HG03097 (cell line): ENCODE results near the gene TCEAL5.
"Not testable (repeated sequence)": the region's sequence is repeated elsewhere in the genome, so short reads cannot be mapped to it uniquely, and the experiment has no call there.

ENCODE experiments used
- ATAC-seq: cut with Tn5 transposase; IDR thresholded peaks from one replicate; pipeline ENCODE4 v1.9.1; 2021; ENCODE audit not compliant: unreplicated experiment, low FRiP score

Gene TCEAL5, protein sequence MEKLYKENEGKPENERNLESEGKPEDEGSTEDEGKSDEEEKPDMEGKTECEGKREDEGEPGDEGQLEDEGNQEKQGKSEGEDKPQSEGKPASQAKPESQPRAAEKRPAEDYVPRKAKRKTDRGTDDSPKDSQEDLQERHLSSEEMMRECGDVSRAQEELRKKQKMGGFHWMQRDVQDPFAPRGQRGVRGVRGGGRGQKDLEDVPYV

DNA sequence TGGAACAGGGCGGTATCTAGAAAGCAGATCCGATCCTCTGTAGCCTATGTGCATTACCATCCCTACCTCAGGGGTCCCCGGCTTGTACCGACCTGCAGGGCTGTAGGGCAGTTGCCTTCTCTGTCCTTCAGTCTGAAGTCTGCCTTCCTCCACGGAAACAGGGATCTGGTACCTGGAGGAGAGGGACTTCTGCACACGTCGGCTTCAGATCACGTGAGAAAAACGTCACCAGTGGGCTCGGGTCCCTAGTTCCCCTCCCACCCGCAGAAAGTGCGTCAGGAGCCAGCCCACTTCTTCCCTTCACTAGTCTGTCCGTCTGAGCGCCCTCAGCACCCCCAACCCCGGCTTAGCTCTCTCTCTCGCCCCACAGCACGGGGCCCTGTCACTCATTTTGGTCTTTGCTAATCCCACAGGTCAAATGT is at the start of gene TCEAL5:
TCEAL5 (minus strand) TSS at position 170 of the 422 bp plus-strand sequence. CDS start 2,187 bp downstream, outside the sequence.
- ATAC-seq, result no peak

GRCh38 chrX:103311399-103311780 is 34.8 kb upstream of the TCEAL5 start:
- ATAC-seq, result no peak

- ATAC-seq, result no peak
Observed at GRCh38 chrX:103310555-103311398, 34.2 kb upstream of the TCEAL5 start, which contains the start of gene BEX2. Gene BEX2 (minus strand): TSS chrX:103310990. CDS start chrX:103309976, 1,014 bp downstream.

- ATAC-seq, result no peak
Observed at GRCh38 chrX:103309860-103310554, 33.5 kb upstream of the TCEAL5 start.

DNA sequence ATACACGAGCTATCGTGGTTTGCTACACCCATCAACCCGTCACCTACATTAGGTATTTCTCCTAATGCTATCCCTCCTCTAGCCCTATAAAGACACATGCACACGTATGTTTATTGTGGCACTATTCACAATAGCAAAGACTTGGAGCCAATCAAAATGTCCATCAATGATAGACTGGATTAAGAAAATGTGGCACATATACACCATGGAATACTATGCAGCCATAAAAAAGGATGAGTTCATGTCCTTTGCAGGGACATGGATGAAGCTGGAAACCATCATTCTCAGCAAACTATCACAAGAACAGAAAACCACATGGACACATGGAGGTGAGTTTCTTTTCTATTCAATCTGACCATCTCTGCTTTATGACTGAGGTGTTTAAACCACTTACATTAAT is 29.1 kb upstream of the TCEAL5 start:
- not testable (repeated sequence) for ATAC-seq

GRCh38 chrX:103304705-103305104 is 28.2 kb upstream of the TCEAL5 start:
- no peak for ATAC-seq

- ATAC-seq, result no peak
Observed at GRCh38 chrX:103293118-103293517, 16.6 kb upstream of the TCEAL5 start.

GRCh38 chrX:103279624-103280023 is 3.1 kb upstream of the TCEAL5 start:
- no peak for ATAC-seq

DNA sequence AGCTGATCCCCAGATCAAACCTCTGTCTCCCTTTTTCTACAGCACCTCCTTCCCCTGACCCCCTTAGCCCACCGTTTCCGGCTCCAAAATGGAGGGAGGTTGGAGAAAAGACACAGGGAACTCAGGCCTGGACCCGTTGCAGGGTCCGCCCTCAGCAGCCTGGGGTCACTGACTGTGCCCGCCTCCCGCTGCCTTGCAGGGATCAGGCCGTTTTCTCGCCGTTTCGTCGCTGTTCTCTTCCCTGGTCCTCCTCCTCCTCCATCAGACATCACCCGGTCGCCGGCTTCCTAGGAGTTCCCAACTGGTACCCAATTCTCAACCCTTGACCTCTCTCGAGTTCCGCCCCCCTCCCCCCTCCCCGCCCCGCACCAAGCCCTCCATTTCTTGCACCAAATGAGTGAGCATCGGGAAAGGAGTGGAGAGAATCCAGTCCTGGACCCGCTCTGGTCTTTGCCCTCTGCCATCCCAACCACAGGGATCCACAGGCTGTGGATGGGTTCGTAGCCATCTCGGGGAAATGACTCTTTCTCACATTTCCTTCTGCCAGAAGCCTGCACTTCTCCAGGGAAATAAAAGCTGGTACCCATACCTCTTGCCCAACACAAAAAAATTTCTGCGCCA is 493 bp downstream of the TCEAL5 start:
- no peak for ATAC-seq

DNA sequence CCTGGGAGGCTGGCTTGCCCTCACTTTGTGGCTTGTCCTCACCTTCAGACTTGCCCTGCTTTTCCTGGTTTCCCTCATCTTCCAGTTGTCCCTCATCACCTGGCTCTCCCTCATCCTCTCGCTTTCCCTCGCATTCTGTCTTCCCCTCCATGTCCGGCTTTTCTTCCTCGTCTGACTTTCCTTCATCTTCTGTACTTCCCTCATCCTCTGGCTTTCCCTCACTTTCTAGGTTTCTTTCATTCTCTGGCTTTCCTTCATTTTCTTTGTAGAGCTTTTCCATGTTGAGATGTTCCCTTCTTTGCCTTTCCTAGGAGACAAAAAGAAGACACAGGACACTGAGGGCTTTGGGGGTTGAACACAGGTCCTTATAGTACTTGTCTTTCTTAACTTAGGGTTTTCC is 2.3 kb downstream of the TCEAL5 start:
- no peak for ATAC-seq

DNA sequence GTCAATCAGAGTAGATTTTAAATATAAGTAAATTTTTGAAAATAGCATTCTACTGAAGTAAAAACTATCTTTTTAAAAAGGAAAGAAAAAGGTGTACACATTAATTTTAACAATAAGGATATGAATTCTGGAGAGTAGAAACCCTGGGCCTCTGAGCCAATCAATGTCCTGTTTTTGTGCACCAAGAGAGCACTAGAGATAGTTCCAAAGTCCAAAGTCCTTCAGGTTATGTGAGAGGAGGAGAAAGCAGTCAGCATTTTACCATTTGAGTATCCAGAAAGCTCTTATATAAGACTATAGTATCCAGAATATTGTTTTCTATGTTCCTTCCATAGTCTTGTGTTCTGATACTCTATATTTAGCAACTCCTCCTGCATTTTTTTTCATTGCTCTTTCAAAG is 18.3 kb downstream of the TCEAL5 start:
- no peak for ATAC-seq

- ATAC-seq, result no peak
Observed at GRCh38 chrX:103256651-103257050, 19.9 kb downstream of the TCEAL5 start.

GRCh38 chrX:103254921-103255493 is 21.5 kb downstream of the TCEAL5 start, which contains the start of gene TCEAL8:
Gene TCEAL8 (minus strand): TSS chrX:103255155. CDS start chrX:103253979, 1,176 bp downstream.
- peak; percentile 92 for ATAC-seq

DNA sequence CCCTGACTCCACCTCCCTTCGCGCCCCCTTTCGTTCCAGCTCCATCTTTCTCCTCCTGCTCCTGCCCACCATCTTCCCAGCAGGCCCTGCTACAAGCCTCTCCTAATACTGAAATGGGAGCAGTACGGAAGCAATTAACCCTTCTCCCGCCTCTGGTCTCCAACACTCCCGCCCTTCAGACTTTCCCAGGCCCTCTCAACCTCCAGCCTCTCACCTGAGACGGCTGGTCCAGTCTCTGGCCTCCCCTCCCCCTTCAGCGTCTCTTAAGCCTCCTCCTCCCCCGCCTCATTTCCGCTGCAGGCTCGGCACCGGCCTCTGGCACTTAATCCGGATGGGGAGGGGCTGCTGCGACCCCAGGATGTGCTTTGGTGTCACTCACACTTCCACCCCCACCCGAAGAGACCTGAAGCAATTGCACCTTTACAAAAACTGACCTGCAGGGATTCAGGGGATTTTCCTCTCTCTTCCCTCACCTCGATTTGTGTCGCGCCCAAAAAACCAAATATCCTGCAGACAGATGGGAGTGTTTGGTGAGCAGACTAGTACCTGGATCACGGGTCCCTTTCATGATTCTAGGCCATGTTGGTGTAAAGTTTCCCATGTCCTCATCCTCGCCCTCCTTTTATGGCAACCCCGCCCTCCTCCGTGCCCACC is 22.3 kb downstream of the TCEAL5 start:
- ATAC-seq, result peak; percentile 63

DNA sequence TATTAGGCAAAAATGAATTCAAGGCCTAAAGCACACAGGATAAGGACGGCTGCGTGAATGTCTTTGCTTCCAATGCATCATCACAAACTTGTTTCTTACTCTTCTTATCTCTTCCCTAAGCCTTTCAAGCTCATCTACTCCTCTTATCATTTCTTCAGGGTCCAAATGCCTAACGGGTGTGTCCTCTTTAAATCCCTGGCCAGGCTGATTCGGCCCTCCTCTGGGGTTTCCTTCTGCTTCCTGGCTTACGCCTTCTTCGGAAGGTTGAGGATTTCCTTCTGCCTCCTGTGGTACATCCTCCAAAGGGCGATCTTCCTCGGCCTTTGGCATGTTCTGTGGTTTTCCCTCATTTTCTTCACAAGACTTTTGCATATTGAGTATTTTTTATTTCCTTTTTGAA is 22.9 kb downstream of the TCEAL5 start:
- ATAC-seq, result no peak

DNA sequence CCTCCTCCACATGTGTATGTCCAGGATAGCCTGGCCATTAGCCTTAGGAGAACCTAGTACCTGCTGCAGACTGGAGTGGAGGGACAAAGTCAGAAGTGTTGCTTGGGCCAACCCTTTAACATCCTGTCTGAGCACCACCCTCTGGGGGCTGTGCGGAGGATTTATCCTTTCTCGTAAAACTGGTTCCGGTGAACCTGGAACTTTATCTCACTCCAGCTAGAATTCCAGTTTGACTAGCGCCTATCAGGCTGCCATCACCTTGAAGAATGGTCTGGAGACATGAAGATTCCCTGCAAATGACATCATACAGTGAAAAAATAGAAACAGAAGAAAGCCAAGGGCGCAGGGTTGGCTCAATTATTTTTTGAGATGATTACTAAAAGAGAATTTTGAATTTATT is 25.6 kb downstream of the TCEAL5 start:
- no peak for ATAC-seq

DNA sequence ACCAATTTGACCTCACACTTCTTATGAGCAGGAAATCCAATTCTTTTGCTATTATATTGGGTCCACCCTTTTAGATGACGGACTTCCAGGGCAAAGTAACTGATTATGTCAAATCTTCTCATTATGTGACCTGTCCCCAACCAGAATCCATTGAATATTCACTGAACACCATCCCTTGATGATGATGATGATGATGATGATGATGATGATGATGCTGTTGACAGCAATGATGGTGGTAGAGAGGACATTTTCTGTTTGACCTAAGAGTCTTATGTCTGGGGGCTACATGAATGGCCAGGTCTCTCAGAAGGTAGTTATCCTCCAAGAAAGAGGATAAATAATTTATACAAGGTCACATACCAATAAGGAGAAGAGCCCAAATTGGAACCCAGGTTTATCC is 26.7 kb downstream of the TCEAL5 start:
- ATAC-seq, result no peak

DNA sequence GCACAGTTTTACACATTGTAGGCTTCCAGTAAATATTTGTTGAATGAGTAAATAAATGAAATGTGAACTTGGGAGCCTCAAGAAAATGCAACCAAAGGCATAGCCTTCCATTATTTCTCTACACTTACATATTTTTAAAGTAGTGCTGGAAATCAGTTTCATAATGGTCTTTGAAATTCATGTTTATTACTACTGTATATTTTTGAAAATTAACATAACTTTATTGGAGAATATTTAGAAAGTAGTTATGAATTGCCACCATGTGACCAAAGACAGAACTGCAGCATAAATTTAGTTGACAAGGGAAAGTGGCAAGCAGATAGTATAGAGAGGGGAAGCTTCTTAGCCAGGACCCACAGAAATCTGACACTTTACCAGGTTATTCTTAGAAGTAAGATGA is 28.0 kb downstream of the TCEAL5 start:
- no peak for ATAC-seq

DNA sequence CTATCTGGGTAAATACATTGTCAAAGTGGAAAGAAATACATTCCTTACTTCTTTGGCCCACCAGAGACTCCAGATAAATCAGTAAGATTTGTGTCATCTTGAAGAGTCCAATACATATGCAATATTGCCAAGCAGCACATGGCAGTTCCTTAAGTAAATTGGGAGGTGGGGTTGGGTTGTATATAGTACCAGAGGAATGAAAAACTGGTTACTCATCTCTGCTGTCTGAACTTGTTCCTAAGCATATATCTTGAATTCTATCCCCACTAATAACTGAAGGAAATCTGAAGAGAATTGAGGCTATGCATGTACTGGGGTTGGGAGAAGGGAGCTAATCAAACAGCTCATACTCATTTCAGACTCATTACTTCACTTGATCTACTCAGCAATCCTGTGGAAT is 36.4 kb downstream of the TCEAL5 start:
- no peak for ATAC-seq

- no peak for ATAC-seq
Observed at GRCh38 chrX:103236296-103236695, 40.3 kb downstream of the TCEAL5 start.
